BLaER1 (cell line): ENCODE results near the gene RCN2.

Experiments
- H3K27ac ChIP-seq: shearing (Covaris generic); formaldehyde crosslinking; 2 replicates; pipeline ENCODE4 v1.8.1; 2022
- H3K27me3 ChIP-seq: shearing (Covaris generic); formaldehyde crosslinking; 2 replicates; pipeline ENCODE4 v1.8.1; 2022
- H3K36me3 ChIP-seq: shearing (Covaris generic); formaldehyde crosslinking; 2 replicates; pipeline ENCODE4 v1.8.1; 2022
- H3K4me1 ChIP-seq: shearing (Covaris generic); formaldehyde crosslinking; 2 replicates; pipeline ENCODE4 v1.8.1; 2022
- H3K4me2 ChIP-seq: shearing (Covaris generic); formaldehyde crosslinking; 2 replicates; pipeline ENCODE4 v1.8.1; 2022
- H3K4me3 ChIP-seq: shearing (Covaris generic); formaldehyde crosslinking; 2 replicates; pipeline ENCODE4 v1.8.1; 2022
- H3K9ac ChIP-seq: shearing (Covaris generic); formaldehyde crosslinking; 2 replicates; pipeline ENCODE4 v1.8.1; 2022
- H3K9me3 ChIP-seq: shearing (Covaris generic); formaldehyde crosslinking; 2 replicates; pipeline ENCODE4 v1.8.1; 2022
- H4K20me1 ChIP-seq: shearing (Covaris generic); formaldehyde crosslinking; 2 replicates; pipeline ENCODE4 v1.8.1; 2022
- Cebpa-rat ChIP-seq: shearing (Covaris generic); IDR thresholded peaks from 2 replicates; pipeline ENCODE4 v1.8.1; 2022

RCN2 gene

GRCh38 chr15:76991741-76992645 is 60.4 kb downstream of the RCN2 start:
- Histone ChIP-seq H3K36me3 (no peaks in the 10 kb centered on the region), H3K9me3 (no peaks in the 10 kb centered on the region), H4K20me1 (no peaks in the 10 kb centered on the region), H3K9ac (0 out of 2 replicates have a peak overlapping the region, but pooled peaks have one; percentile 14), H3K4me2 (peak overlapping the region; percentile 96), H3K4me3 (no peak overlapping the region), H3K27me3 (no peaks in the 10 kb centered on the region), H3K4me1 (peaks cover 94% of the 10 kb centered on the region), H3K27ac (peak overlapping the region; percentile 32; the same call in 1 of the 2 replicates)
- TF ChIP-seq Cebpa-rat = no peak

GRCh38 chr15:76993114-76993725 is 61.7 kb downstream of the RCN2 start:
- no peaks in the 10 kb centered on the region for H3K27me3 ChIP-seq
- H3K9me3 ChIP-seq = no peaks in the 10 kb centered on the region
- no peak overlapping the region for H3K4me3 ChIP-seq
- peak overlapping the region; percentile 96 for H3K4me2 ChIP-seq
- H4K20me1 ChIP-seq = no peaks in the 10 kb centered on the region
- peaks cover 99% of the 10 kb centered on the region for H3K4me1 ChIP-seq
- H3K27ac ChIP-seq = no peak overlapping the region
- no peak overlapping the region for H3K9ac ChIP-seq
- H3K36me3 ChIP-seq = no peaks in the 10 kb centered on the region
- no peak for TF ChIP-seq Cebpa-rat

GRCh38 chr15:76994001-76994400 is 62.5 kb downstream of the RCN2 start:
- H4K20me1 ChIP-seq = no peaks in the 10 kb centered on the region
- H3K4me2 ChIP-seq = peak overlapping the region; percentile 96
- H3K27me3 ChIP-seq = no peaks in the 10 kb centered on the region
- TF ChIP-seq Cebpa-rat = no peak
- peaks cover 99% of the 10 kb centered on the region for H3K4me1 ChIP-seq
- H3K9me3 ChIP-seq = no peaks in the 10 kb centered on the region
- no peak overlapping the region for H3K9ac ChIP-seq
- no peaks in the 10 kb centered on the region for H3K36me3 ChIP-seq
- H3K4me3 ChIP-seq = no peak overlapping the region
- peak overlapping the region; percentile 93; the same call in 1 of the 2 replicates for H3K27ac ChIP-seq

GRCh38 chr15:76994496-76994895 is 62.9 kb downstream of the RCN2 start:
- TF ChIP-seq Cebpa-rat = no peak
- peak overlapping the region; percentile 83 for H3K9ac ChIP-seq
- peak overlapping the region; percentile 93 for H3K27ac ChIP-seq
- H3K9me3 ChIP-seq = no peaks in the 10 kb centered on the region
- H3K4me3 ChIP-seq = peak overlapping the region; percentile 60
- H3K36me3 ChIP-seq = no peaks in the 10 kb centered on the region
- no peaks in the 10 kb centered on the region for H3K27me3 ChIP-seq
- H3K4me2 ChIP-seq = peak overlapping the region; percentile 96
- H4K20me1 ChIP-seq = no peaks in the 10 kb centered on the region
- H3K4me1 ChIP-seq = peaks cover 94% of the 10 kb centered on the region

- Histone ChIP-seq H3K27me3 (no peaks in the 10 kb centered on the region), H4K20me1 (no peaks in the 10 kb centered on the region), H3K36me3 (no peaks in the 10 kb centered on the region), H3K27ac (peak within 1 kb of the TSS; percentile 93), H3K4me1 (peaks cover 87% of the 10 kb centered on the region), H3K9me3 (no peaks in the 10 kb centered on the region), H3K4me2 (peak within 1 kb of the TSS; percentile 96), H3K9ac (peak within 1 kb of the TSS; percentile 83), H3K4me3 (peak within 1 kb of the TSS; percentile 60)
- TF ChIP-seq Cebpa-rat = peak; percentile 51; the same call in 1 of the 2 replicates
Observed at GRCh38 chr15:76994971-76995945, 63.7 kb downstream of the RCN2 start, which contains the start of gene PSTPIP1. Gene PSTPIP1 (plus strand): TSS chr15:76995126. CDS start chr15:76995574, 448 bp downstream.

- Histone ChIP-seq H3K27ac (peak overlapping the region; percentile 93), H3K4me3 (peak overlapping the region; percentile 60; the same call in 1 of the 2 replicates), H4K20me1 (0 out of 2 replicates have a peak, but pooled peaks cover 3% of the 10 kb centered on the region), H3K27me3 (no peaks in the 10 kb centered on the region), H3K4me1 (peaks cover 86% of the 10 kb centered on the region), H3K4me2 (peak overlapping the region; percentile 96), H3K9me3 (no peaks in the 10 kb centered on the region), H3K36me3 (no peaks in the 10 kb centered on the region), H3K9ac (peak overlapping the region; percentile 83; the same call in 1 of the 2 replicates)
- TF ChIP-seq Cebpa-rat = no peak
Observed at GRCh38 chr15:76996076-76996525, 64.6 kb downstream of the RCN2 start.

DNA sequence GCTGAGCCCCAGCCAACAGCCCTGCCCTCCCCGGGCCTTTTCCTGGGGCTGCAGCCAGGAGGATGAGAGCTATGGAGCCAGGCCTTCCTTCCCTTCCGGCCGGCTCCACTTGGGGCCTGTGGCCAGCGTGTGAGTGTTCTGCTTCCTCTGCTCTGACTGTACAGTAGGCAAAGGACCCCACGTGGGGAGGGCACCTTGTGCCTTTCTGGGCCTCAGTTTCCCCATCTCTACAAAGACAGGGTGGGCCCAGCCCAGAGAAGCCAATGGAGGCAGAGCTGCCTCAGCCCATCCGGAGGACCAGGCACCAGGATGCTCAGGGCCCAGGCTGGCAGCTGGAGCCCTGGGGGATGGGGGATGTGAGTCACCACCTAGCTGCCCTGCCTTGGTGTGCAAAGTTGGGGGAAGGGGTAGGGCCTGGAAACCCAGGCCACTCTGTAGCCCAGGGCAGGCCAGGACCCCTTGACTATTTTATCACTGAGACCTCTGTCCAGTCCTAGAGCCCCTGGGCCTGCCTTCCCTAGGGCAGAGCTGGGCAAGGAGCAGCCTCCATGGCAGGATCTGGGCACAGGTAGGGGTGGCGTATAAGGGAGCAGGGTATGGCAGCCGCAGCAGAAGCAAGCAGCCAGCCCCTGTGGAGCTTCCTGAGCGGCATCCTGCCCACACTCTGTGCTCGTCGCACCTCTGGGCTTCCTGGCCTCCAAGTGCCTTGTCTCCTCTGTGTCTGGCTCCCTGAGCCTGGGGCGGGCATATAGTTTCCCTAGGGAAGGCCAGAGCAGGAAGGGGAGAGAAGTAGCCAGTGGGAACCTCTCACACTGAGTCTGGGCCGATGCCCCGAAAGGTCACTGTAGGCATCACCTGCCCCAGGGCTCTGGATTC is 65.2 kb downstream of the RCN2 start:
- Histone ChIP-seq H3K4me3 (no peak overlapping the region), H3K4me2 (peak overlapping the region; percentile 96), H3K27ac (peak overlapping the region; percentile 93), H3K9ac (no peak overlapping the region), H3K36me3 (no peaks in the 10 kb centered on the region), H3K9me3 (no peaks in the 10 kb centered on the region), H3K27me3 (no peaks in the 10 kb centered on the region), H4K20me1 (peaks cover 10% of the 10 kb centered on the region; the same call in 1 of the 2 replicates), H3K4me1 (peaks cover 86% of the 10 kb centered on the region)
- no peak for TF ChIP-seq Cebpa-rat

DNA sequence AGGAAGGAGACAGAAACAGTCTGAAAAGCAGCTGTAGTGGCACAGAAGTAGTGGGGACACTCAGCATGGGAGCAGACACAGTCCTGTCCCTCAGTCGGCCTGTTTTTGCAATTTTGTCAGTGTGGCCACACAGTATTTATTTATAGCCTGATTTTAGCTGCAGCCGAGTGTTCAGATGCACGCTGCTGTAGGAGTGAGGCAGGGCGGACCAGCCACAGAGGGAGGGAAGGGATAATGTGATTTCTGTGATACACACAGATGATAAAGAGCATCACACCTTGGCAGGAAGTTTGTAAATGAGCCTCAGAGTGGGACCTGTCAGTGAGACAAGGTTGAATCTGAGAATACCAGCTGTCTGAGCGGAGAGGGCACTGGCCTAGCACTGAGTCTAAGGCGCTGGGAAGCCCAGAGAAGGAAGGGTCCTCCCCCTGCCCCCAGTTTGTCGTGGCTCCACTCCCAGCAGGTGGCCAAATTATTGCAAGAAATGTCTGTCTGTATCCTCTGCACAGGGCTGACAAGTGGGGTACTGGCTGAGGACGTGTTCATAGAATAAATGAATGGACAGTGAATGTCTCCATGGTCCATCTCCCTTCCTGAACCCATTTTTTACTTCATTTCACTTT is 67.2 kb downstream of the RCN2 start:
- H4K20me1 ChIP-seq = peaks cover 22% of the 10 kb centered on the region
- peak overlapping the region; percentile 96 for H3K4me2 ChIP-seq
- H3K4me1 ChIP-seq = peaks cover 87% of the 10 kb centered on the region
- no peak for TF ChIP-seq Cebpa-rat
- no peak overlapping the region for H3K4me3 ChIP-seq
- H3K36me3 ChIP-seq = no peaks in the 10 kb centered on the region
- no peaks in the 10 kb centered on the region for H3K9me3 ChIP-seq
- H3K27ac ChIP-seq = no peak overlapping the region
- no peaks in the 10 kb centered on the region for H3K27me3 ChIP-seq
- no peak overlapping the region; the same call in 1 of the 2 replicates for H3K9ac ChIP-seq
